ENCODE measurements around the gene ABCA9.

- TF ChIP-seq EZH2phosphoT487 (IDR thresholded peaks at IDR 0.05; ENCODE audit: insufficient read depth, low read depth) (no peak), EZH2 (IDR thresholded peaks at IDR 0.05; ENCODE audit: insufficient read depth, poor library complexity, severe bottlenecking) (no peak)
Measured at GRCh38 chr17:69082696-69083095, 22.0 kb upstream of the ABCA9 start.

All from GM23248 (cell line).